GM12878 (cell line): ENCODE measurements around the gene FAR2. TPM values are rescaled to one million over a fixed set of nuclear protein-coding genes. Genes with fewer than 3 reads are reported as not detected.

Experiments used
- ATAC-seq: fragments of 200-7000 bp; cut with Tn5 transposase; 3 replicates; pipeline ENCODE4 v1.9.1; 2020; ENCODE audit warnings: mild to moderate bottlenecking, moderate library complexity
- BruUV-seq: library from RNA; stranded (reverse); fragments of 400-500 nt; replicated peaks from 2 replicates; lab custom pipeline; 2021; lab: Mats Ljungman, UMichigan
- CTCF ChIA-PET: fragments of 300-600 bp; sonication (Branson Sonifier 250); formaldehyde crosslinking; extraction: SDS; loops from one replicate; lab custom pipeline; 2021; ENCODE audit warnings: inconsistent platforms; lab: Yijun Ruan, JAX
- POLR2A ChIA-PET: fragments of 350-600 bp; formaldehyde crosslinking; extraction: SDS; loops from one replicate; lab custom pipeline; 2021; ENCODE audit warnings: inconsistent platforms; lab: Charles Lee
- RAD21 ChIA-PET: fragments of 300-600 bp; sonication (Branson Sonifier 250); formaldehyde crosslinking; loops from one replicate; lab custom pipeline; 2023; ENCODE audit warnings: antibody characterized with exemption; ENCODE audit not compliant: unreplicated experiment; lab: Charles Lee
- SMC1A ChIA-PET: fragments of 300-600 bp; sonication (Branson Sonifier 250); formaldehyde crosslinking; loops from one replicate; lab custom pipeline; 2023; ENCODE audit not compliant: unreplicated experiment, uncharacterized antibody; lab: Charles Lee
- DNase-seq: peaks from one replicate; pipeline ENCODE4 v3.0.0-alpha.2; 2011; ENCODE audit warnings: low read depth, low spot score
- FAIRE-seq: peaks from 3 replicates; lab custom pipeline; 2011; peaks lifted over from hg19 to GRCh38; lab: Jason Lieb, UNC
- H2AFZ ChIP-seq: 2 replicates; pipeline ENCODE4 v1.6.0; 2011; ENCODE audit warnings: low read depth, low read length, control low read depth; ENCODE audit not compliant: control insufficient read depth
- H3K27ac ChIP-seq: 2 replicates; pipeline ENCODE4 v1.5.1; 2011; ENCODE audit warnings: control low read depth; ENCODE audit not compliant: control insufficient read depth, insufficient read depth
- H3K27me3 ChIP-seq, 2 experiments: replicated peaks in 1 of 2; 2 replicates each; pipeline versions ENCODE4 v1.6.0 to v1.6.1; 2011; ENCODE audit warnings: low read length in 1 of 2; ENCODE audit not compliant: control insufficient read depth in 2 of 2, insufficient read depth in 2 of 2
- H3K36me3 ChIP-seq, 2 experiments: 2 replicates each; pipeline ENCODE4 v1.5.1; 2011; ENCODE audit warnings: low read length in 1 of 2; ENCODE audit not compliant: control insufficient read depth in 2 of 2, insufficient read depth in 2 of 2
- H3K4me1 ChIP-seq: 2 replicates; pipeline ENCODE4 v1.6.1; 2011; ENCODE audit warnings: mild to moderate bottlenecking, low read length, moderate library complexity, mixed read lengths; ENCODE audit not compliant: control insufficient read depth, insufficient read depth
- H3K4me2 ChIP-seq: 2 replicates; pipeline ENCODE4 v1.6.0; 2011; ENCODE audit warnings: control low read depth; ENCODE audit not compliant: control insufficient read depth, insufficient read depth
- H3K4me3 ChIP-seq: fragments of 200-600 bp; sonication (generic); 2 replicates; pipeline ENCODE4 v1.5.1; 2016
- H3K79me2 ChIP-seq: 2 replicates; pipeline ENCODE4 v1.6.0; 2011; ENCODE audit warnings: low read length; ENCODE audit not compliant: control insufficient read depth, insufficient read depth
- H3K9ac ChIP-seq: 2 replicates; pipeline ENCODE4 v1.8.0; 2011; ENCODE audit warnings: low read length, control low read depth, mixed read lengths; ENCODE audit not compliant: control insufficient read depth, insufficient read depth
- H3K9me3 ChIP-seq: replicated peaks from 3 replicates; pipeline ENCODE4 v1.5.1; 2011; ENCODE audit warnings: mild to moderate bottlenecking, low read length; ENCODE audit not compliant: control insufficient read depth, insufficient read depth
- H4K20me1 ChIP-seq: 2 replicates; pipeline ENCODE4 v1.6.0; 2011; ENCODE audit not compliant: control insufficient read depth, insufficient read depth
- EZH2 ChIP-seq: IDR thresholded peaks from 2 replicates; pipeline ENCODE4 v1.6.1; 2012; ENCODE audit warnings: low read depth, mild to moderate bottlenecking, control low read depth, inconsistent platforms, low read length, borderline replicate concordance; ENCODE audit not compliant: control insufficient read depth
- IKZF2 ChIP-seq, 2 experiments: fragments of 450-650 bp; IDR thresholded peaks; 2 replicates each; pipeline ENCODE4 v1.6.1; 2017; ENCODE audit warnings: mild to moderate bottlenecking in 2 of 2, moderate library complexity in 2 of 2
- KAT2A ChIP-seq: conservative IDR thresholded peaks from 2 replicates; pipeline ENCODE4 v1.6.1; 2011; ENCODE audit warnings: low read depth, low read length; ENCODE audit not compliant: control insufficient read depth
- MXI1 ChIP-seq: fragments of 150-350 bp; IDR thresholded peaks from 2 replicates; pipeline ENCODE4 v1.6.1; 2011; ENCODE audit warnings: low read depth, mild to moderate bottlenecking, inconsistent platforms, low read length, improper control_type of control experiment
- NR2C2 ChIP-seq: IDR thresholded peaks from 2 replicates; pipeline ENCODE4 v1.6.1; 2011; ENCODE audit warnings: borderline replicate concordance, low read depth; ENCODE audit not compliant: control insufficient read depth, insufficient read length
- PML ChIP-seq: IDR thresholded peaks from 2 replicates; pipeline ENCODE4 v1.6.1; 2012; ENCODE audit warnings: low read length, inconsistent platforms
- RUNX3 ChIP-seq: IDR thresholded peaks from 2 replicates; pipeline ENCODE4 v1.6.1; 2012; ENCODE audit warnings: low read length, inconsistent platforms
- STAT3 ChIP-seq: IDR thresholded peaks from 2 replicates; pipeline ENCODE4 v1.6.1; 2011; ENCODE audit warnings: low read depth, low read length, improper control_type of control experiment
- WGBS: methylation state at CpG from one replicate; pipeline ENCODE4 v1.1.6; 2016; ENCODE audit warnings: low lambda C conversion rate; ENCODE audit not compliant: insufficient replicate concordance, insufficient coverage; ENCODE audit errors: missing lambda C conversion rate; 5-methylcytosine and 5-hydroxymethylcytosine counted together
- in situ Hi-C: fragments of 300-500 bp; cut with MboI; formaldehyde crosslinking; loops from 9 replicates; pipeline ENCODE4 v1.14.3; 2018; ENCODE audit warnings: mixed read lengths
- intact Hi-C: fragments of 100-400 bp; cut with micrococcal nuclease; formaldehyde crosslinking; loops from one replicate; pipeline ENCODE4 v1.14.2; 2022; ENCODE audit not compliant: unreplicated experiment
- polyA plus RNA-seq, 11 experiments: library from polyadenylated mRNA; depleted of rRNA in 4 of 11; unstranded in 6 of 11; stranded (reverse) in 5 of 11; fragments of >200 nt; fragmentation: Nextera tagmentation in 4 of 11; fragmentation: Illumina TruSeq in 1 of 11; extraction: Ambion mirVana in 4 of 11; extraction: Trizol in 1 of 11; gene quantifications; 1 replicate in 1 of 11; 2 replicates in 10 of 11; pipeline versions ENCODE4 v1.2.1 to v1.2.3, GENCODE V29; 2011 to 2016; ENCODE audit warnings: inconsistent platforms in 2 of 11, missing spikeins in 2 of 11, low read depth in 1 of 11
- total RNA-seq, 4 experiments: library from RNA; depleted of rRNA in 3 of 4; stranded (reverse); fragments of >200 nt in 3 of 4; fragmentation: Illumina TruSeq in 1 of 4; extraction: Trizol in 1 of 4; gene quantifications; 2 replicates each; pipeline versions ENCODE4 v1.2.1 to v1.2.3, GENCODE V29; 2013 to 2021
- TF ChIP-seq, protein P1 (sequence below): IDR thresholded peaks from 2 replicates; pipeline ENCODE4 v1.6.1; 2011; ENCODE audit warnings: low read depth, mild to moderate bottlenecking, low read length, moderate library complexity, borderline replicate concordance; ENCODE audit errors: extremely low read depth
- TF ChIP-seq, protein P2 (sequence below): IDR thresholded peaks from 2 replicates; pipeline ENCODE4 v1.6.1; 2012; ENCODE audit warnings: mild to moderate bottlenecking, low read depth, low read length

Gene FAR2
- total and polyA plus RNA-seq, 10 of the 15 experiments (the other 5 are each of a cell fraction or from before 2014, with no cell fraction given): 0.50 to 1.1 (median 0.65) TPM

DNA sequence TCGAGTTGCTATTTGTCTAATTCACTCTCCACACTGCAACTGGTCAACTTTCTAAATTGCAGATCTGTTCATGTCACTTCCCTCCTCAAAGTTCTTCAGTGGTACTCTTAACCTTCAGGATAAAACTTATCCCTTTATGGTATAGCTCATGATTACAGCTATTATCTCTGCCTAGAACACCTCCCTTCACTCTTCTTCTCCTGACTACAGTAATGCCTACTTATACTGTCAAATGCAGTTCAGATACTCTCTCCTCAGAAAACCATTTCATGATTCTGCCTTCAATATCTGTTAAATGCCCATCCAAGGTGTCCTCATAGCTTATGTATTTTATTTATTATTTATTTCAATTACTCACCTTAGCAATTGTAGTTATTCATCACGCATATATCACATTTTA is 85.5 kb downstream of the FAR2 start (continued):
- TF ChIP-seq NR2C2: no peak
- no peak for TF ChIP-seq EZH2
- no peak for TF ChIP-seq IKZF2 (IDR thresholded peaks at IDR 0.05)
- TF ChIP-seq, protein P1, sequence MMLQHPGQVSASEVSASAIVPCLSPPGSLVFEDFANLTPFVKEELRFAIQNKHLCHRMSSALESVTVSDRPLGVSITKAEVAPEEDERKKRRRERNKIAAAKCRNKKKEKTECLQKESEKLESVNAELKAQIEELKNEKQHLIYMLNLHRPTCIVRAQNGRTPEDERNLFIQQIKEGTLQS: no peak
- TF ChIP-seq RUNX3: no peak

DNA sequence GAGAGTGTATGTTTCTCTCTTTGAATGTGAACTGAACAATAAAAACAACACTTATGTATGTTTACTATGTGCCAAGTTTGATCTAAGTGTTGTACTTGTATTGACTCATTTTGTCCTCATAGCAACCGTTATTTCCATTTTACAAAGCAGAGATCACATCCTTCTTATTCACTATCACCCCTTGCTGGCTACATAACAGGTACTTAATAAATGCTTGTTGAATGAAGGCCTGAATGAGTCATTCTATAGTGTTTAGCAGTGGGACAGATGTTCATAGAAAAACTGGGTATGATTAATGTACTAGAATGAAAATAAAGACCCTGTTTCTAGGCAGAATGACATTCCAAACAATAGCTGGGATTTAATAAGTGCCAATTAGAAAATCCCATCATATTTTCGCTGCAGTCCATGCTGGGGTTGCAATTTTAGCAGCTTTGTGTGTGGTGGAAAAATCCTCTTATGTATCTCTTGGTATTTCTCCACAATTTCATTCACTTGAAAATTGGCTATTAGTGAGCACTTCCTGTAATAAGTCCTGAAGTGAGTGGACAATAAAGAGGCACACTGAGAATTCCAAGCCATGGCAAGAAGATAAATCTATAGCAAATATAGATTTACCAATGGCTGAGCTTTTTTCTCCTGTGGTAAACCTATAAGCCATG is 86.0 kb downstream of the FAR2 start:
- in situ Hi-C loops: no loop called here
- Histone ChIP-seq H3K36me3 (no peaks in the 10 kb centered on the region), H3K9me3 (no peaks in the 10 kb centered on the region), H3K27ac (no peak overlapping the region), H2AFZ (no peak overlapping the region), H3K27me3 (no peaks in the 10 kb centered on the region), H4K20me1 (no peaks in the 10 kb centered on the region), H3K79me2 (no peaks in the 10 kb centered on the region), H3K4me2 (no peak overlapping the region), H3K4me1 (no peaks in the 10 kb centered on the region), H3K4me3 (no peak overlapping the region), H3K9ac (no peak overlapping the region)
- DNase-seq (no peak), FAIRE-seq (no peak), ATAC-seq (no peak)
- ChIA-PET POLR2A (no interaction called here), SMC1A (interaction anchor here (1.6 kb wide), 1 partner anchor 22 kb away, joined by 4 read pairs; no protein-coding TSS in a partner anchor), CTCF (no interaction called here), RAD21 (no interaction called here)
- 13% methylated on average over 2 of the region's 2 CpGs for WGBS
- intact Hi-C loops: no loop called here
- no TSS peak for BruUV-seq
- TF ChIP-seq MXI1 (no peak), STAT3 (no peak), KAT2A (no peak), PML (no peak)
- TF ChIP-seq, protein P2, sequence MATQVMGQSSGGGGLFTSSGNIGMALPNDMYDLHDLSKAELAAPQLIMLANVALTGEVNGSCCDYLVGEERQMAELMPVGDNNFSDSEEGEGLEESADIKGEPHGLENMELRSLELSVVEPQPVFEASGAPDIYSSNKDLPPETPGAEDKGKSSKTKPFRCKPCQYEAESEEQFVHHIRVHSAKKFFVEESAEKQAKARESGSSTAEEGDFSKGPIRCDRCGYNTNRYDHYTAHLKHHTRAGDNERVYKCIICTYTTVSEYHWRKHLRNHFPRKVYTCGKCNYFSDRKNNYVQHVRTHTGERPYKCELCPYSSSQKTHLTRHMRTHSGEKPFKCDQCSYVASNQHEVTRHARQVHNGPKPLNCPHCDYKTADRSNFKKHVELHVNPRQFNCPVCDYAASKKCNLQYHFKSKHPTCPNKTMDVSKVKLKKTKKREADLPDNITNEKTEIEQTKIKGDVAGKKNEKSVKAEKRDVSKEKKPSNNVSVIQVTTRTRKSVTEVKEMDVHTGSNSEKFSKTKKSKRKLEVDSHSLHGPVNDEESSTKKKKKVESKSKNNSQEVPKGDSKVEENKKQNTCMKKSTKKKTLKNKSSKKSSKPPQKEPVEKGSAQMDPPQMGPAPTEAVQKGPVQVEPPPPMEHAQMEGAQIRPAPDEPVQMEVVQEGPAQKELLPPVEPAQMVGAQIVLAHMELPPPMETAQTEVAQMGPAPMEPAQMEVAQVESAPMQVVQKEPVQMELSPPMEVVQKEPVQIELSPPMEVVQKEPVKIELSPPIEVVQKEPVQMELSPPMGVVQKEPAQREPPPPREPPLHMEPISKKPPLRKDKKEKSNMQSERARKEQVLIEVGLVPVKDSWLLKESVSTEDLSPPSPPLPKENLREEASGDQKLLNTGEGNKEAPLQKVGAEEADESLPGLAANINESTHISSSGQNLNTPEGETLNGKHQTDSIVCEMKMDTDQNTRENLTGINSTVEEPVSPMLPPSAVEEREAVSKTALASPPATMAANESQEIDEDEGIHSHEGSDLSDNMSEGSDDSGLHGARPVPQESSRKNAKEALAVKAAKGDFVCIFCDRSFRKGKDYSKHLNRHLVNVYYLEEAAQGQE: no peak
